ENCODE results near the gene CCDC50. TPM values are rescaled to one million over a fixed set of nuclear protein-coding genes. Genes with fewer than 3 reads are reported as not detected.

Gene CCDC50
- total and polyA plus RNA-seq, 10 of the 15 experiments (the other 5 are each of a cell fraction or from before 2014, with no cell fraction given): 46.7 to 150 (median 125) TPM

- BruUV-seq (replicated peaks): no TSS peak
- Histone ChIP-seq H2AFZ (ENCODE audit: control insufficient read depth, low read depth, low read length) (no peak overlapping the region), H3K36me3 (ENCODE audit: control insufficient read depth in 2 of 2, insufficient read depth in 2 of 2, low read length in 1 of 2) (no peaks in the 10 kb centered on the region), H4K20me1 (ENCODE audit: control insufficient read depth, insufficient read depth) (no peaks in the 10 kb centered on the region), H3K27me3 (replicated peaks in 1 of 2; ENCODE audit: control insufficient read depth in 2 of 2, insufficient read depth in 2 of 2, low read length in 1 of 2) (no peaks in the 10 kb centered on the region), H3K4me1 (ENCODE audit: control insufficient read depth, insufficient read depth, low read length) (peaks cover 4% of the 10 kb centered on the region; the same call in 1 of the 2 replicates), H3K9ac (ENCODE audit: control insufficient read depth, insufficient read depth, low read length) (no peak overlapping the region), H3K9me3 (replicated peaks; ENCODE audit: control insufficient read depth, insufficient read depth, low read length) (no peaks in the 10 kb centered on the region; the same call in 2 of the 3 replicates), H3K79me2 (ENCODE audit: control insufficient read depth, insufficient read depth, low read length) (no peaks in the 10 kb centered on the region), H3K4me3 (no peak overlapping the region), H3K4me2 (ENCODE audit: control insufficient read depth, insufficient read depth) (no peak overlapping the region), H3K27ac (ENCODE audit: control insufficient read depth, insufficient read depth) (no peak overlapping the region)
- TF ChIP-seq SIN3A (IDR thresholded peaks at IDR 0.05; ENCODE audit: low read depth, low read length) (no peak), CBX5 (IDR thresholded peaks at IDR 0.05; ENCODE audit: low read depth) (no peak), ZBTB4 (CRISPR knock-in tag; IDR thresholded peaks at IDR 0.05) (no peak), MEF2B (IDR thresholded peaks at IDR 0.05; ENCODE audit: partially characterized antibody, poor library complexity, severe bottlenecking) (no peak), SRF (IDR thresholded peaks at IDR 0.05; ENCODE audit: low read depth in 2 of 2, low read length in 2 of 2) (no peak), LARP7 (IDR thresholded peaks at IDR 0.05) (no peak), PKNOX1 (IDR thresholded peaks at IDR 0.05) (no peak), IRF3 (IDR thresholded peaks at IDR 0.05) (no peak), POU2F2 (IDR thresholded peaks at IDR 0.05; ENCODE audit: borderline replicate concordance, low read depth, low read length) (no peak), SPI1 (IDR thresholded peaks at IDR 0.05; ENCODE audit: borderline replicate concordance, insufficient read depth, low read depth, low read length) (no peak), RFX5 (IDR thresholded peaks at IDR 0.05; ENCODE audit: low read depth, low read length) (no peak)
- TF ChIP-seq, protein P1, sequence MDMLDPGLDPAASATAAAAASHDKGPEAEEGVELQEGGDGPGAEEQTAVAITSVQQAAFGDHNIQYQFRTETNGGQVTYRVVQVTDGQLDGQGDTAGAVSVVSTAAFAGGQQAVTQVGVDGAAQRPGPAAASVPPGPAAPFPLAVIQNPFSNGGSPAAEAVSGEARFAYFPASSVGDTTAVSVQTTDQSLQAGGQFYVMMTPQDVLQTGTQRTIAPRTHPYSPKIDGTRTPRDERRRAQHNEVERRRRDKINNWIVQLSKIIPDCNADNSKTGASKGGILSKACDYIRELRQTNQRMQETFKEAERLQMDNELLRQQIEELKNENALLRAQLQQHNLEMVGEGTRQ (IDR thresholded peaks at IDR 0.05; ENCODE audit: borderline replicate concordance, low read depth, low read length): no peak
- TF ChIP-seq, protein P2, sequence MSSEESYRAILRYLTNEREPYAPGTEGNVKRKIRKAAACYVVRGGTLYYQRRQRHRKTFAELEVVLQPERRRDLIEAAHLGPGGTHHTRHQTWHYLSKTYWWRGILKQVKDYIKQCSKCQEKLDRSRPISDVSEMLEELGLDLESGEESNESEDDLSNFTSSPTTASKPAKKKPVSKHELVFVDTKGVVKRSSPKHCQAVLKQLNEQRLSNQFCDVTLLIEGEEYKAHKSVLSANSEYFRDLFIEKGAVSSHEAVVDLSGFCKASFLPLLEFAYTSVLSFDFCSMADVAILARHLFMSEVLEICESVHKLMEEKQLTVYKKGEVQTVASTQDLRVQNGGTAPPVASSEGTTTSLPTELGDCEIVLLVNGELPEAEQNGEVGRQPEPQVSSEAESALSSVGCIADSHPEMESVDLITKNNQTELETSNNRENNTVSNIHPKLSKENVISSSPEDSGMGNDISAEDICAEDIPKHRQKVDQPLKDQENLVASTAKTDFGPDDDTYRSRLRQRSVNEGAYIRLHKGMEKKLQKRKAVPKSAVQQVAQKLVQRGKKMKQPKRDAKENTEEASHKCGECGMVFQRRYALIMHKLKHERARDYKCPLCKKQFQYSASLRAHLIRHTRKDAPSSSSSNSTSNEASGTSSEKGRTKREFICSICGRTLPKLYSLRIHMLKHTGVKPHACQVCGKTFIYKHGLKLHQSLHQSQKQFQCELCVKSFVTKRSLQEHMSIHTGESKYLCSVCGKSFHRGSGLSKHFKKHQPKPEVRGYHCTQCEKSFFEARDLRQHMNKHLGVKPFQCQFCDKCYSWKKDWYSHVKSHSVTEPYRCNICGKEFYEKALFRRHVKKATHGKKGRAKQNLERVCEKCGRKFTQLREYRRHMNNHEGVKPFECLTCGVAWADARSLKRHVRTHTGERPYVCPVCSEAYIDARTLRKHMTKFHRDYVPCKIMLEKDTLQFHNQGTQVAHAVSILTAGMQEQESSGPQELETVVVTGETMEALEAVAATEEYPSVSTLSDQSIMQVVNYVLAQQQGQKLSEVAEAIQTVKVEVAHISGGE (CRISPR knock-in tag; IDR thresholded peaks at IDR 0.05): no peak
- in situ Hi-C loops (cut with MboI): no loop called here
- ChIA-PET POLR2A (no interaction called here), RAD21 (ENCODE audit: unreplicated experiment) (interaction anchor here (1.0 to 1.5 kb wide), 5 partner anchors 9 to 36 kb away, joined by 3 to 4 read pairs (median 3); no protein-coding TSS in a partner anchor), SMC1A (ENCODE audit: uncharacterized antibody, unreplicated experiment) (interaction anchor here (1.3 to 21.5 kb wide), 4 partner anchors 7 to 76 kb away, joined by 3 to 375 read pairs (median 14); no protein-coding TSS in a partner anchor), CTCF (interaction anchor here (1.9 to 4.1 kb wide), 2 partner anchors 9 to 53 kb away, joined by 4 to 29 read pairs; no protein-coding TSS in a partner anchor)
- FAIRE-seq (no peak), ATAC-seq (0 out of 3 replicates have a peak, but pooled peaks have one; percentile 11), DNase-seq (ENCODE audit: low read depth, low spot score) (no peak)
- intact Hi-C loops (cut with micrococcal nuclease; ENCODE audit: unreplicated experiment): no loop called here
- 44% methylated on average over 1 of the region's 1 CpG for WGBS (ENCODE audit: insufficient coverage, insufficient replicate concordance, low lambda C conversion rate, missing lambda C conversion rate)
These were observed 49.1 kb upstream of the CCDC50 start for GRCh38 chr3:191280111-191280510.

All from GM12878 (cell line).